Activated gamma-delta T cell treated with Interleukin-2 at 50 U/mL for 16 hours (primary cell): Measurements from ENCODE around the gene HPCA.

ENCODE experiments used
- DNase-seq: peaks from one replicate; pipeline ENCODE4 v3.0.0-alpha.2; 2020

The HPCA gene

GRCh38 chr1:32871364-32872191, 14.7 kb upstream of the HPCA start:
- no peak for DNase-seq

- no peak for DNase-seq
Observed at GRCh38 chr1:32872192-32872460, 14.2 kb upstream of the HPCA start.

GRCh38 chr1:32873484-32873883, 12.8 kb upstream of the HPCA start:
- no peak for DNase-seq

- DNase-seq, result no peak
Observed at GRCh38 chr1:32874860-32875752, 11.2 kb upstream of the HPCA start.

GRCh38 chr1:32876341-32877210, 9.7 kb upstream of the HPCA start:
- DNase-seq, result peak; percentile 59

- no peak for DNase-seq
Observed at GRCh38 chr1:32877211-32878110, 8.8 kb upstream of the HPCA start.

- no peak for DNase-seq
Observed at GRCh38 chr1:32878183-32878582, 8.1 kb upstream of the HPCA start.

GRCh38 chr1:32878637-32879041, 7.7 kb upstream of the HPCA start:
- DNase-seq, result no peak

GRCh38 chr1:32881291-32881690, 5.0 kb upstream of the HPCA start:
- DNase-seq, result no peak

- no peak for DNase-seq
Observed at GRCh38 chr1:32881871-32882850, 4.1 kb upstream of the HPCA start.

GRCh38 chr1:32883338-32884031, 2.8 kb upstream of the HPCA start:
- DNase-seq, result no peak

- DNase-seq, result no peak
Observed at GRCh38 chr1:32884032-32884372, 2.3 kb upstream of the HPCA start.

GRCh38 chr1:32884726-32885125, 1.6 kb upstream of the HPCA start:
- DNase-seq, result no peak

- DNase-seq, result no peak
Observed at GRCh38 chr1:32885676-32886003, 651 bp upstream of the HPCA start.

- no peak for DNase-seq
Observed at GRCh38 chr1:32886828-32887414, 630 bp downstream of the HPCA start.

GRCh38 chr1:32887623-32888022, 1.3 kb downstream of the HPCA start:
- no peak for DNase-seq

GRCh38 chr1:32888134-32888533, 1.8 kb downstream of the HPCA start:
- no peak for DNase-seq

- DNase-seq, result no peak
Observed at GRCh38 chr1:32888677-32889420, 2.6 kb downstream of the HPCA start.

- no peak for DNase-seq
Observed at GRCh38 chr1:32889731-32890278, 3.5 kb downstream of the HPCA start.
